A549 (cell line): ENCODE results near the gene IL1R1.

Experiments
- BHLHE40 ChIP-seq: IDR thresholded peaks from 2 replicates; pipeline ENCODE4 v1.6.1; 2012; ENCODE audit warnings: low read depth, low read length, inconsistent platforms
- CBX8 ChIP-seq: fragments of 200-600 bp; sonication (generic); IDR thresholded peaks from 2 replicates; pipeline ENCODE4 v1.6.1; 2016
- CTCF ChIP-seq: fragments of >200 bp; sonication (Bioruptor Twin); formaldehyde crosslinking; IDR thresholded peaks from 3 replicates; pipeline ENCODE4 v1.5.1; 2016
- HMGXB4 ChIP-seq: fragments of 250-450 bp; sonication (Bioruptor Pico); IDR thresholded peaks from 2 replicates; pipeline ENCODE4 v1.5.0; 2021; ENCODE audit warnings: mild to moderate bottlenecking, moderate library complexity, borderline replicate concordance
- JUNB ChIP-seq: fragments of >200 bp; sonication (Bioruptor Twin); formaldehyde crosslinking; IDR thresholded peaks from 2 replicates; pipeline ENCODE4 v1.6.1; 2016
- MAX ChIP-seq: IDR thresholded peaks from 2 replicates; pipeline ENCODE4 v1.6.1; 2012
- PBX3 ChIP-seq: IDR thresholded peaks from 2 replicates; pipeline ENCODE4 v1.6.1; 2012
- POLR2A ChIP-seq: IDR thresholded peaks from 2 replicates; pipeline ENCODE4 v1.6.1; 2012; ENCODE audit warnings: mild to moderate bottlenecking, low read length
- RFX5 ChIP-seq: fragments of 450-650 bp; IDR thresholded peaks from 2 replicates; pipeline ENCODE4 v1.7.1; 2014; ENCODE audit warnings: antibody characterized with exemption, mild to moderate bottlenecking, moderate library complexity

GRCh38 chr2:102131564-102131963 is 11.0 kb upstream of the IL1R1 start:
- TF ChIP-seq JUNB (no peak), POLR2A (no peak), MAX (no peak), RFX5 (no peak), BHLHE40 (no peak), CTCF (no peak), HMGXB4 (CRISPR knock-in tag) (no peak), PBX3 (no peak), CBX8 (no peak)
